Lower leg skin (tissue), 4 donors: ENCODE measurements around the gene FYTTD1. TPM values are rescaled to one million over a fixed set of nuclear protein-coding genes. Genes with fewer than 3 reads are reported as not detected.
"Not testable (repeated sequence)": the region's sequence is repeated elsewhere in the genome, so short reads cannot be mapped to it uniquely, and the experiment has no call there.

Source experiments
- DNase-seq, 2 donors: peaks; one replicate each; pipeline ENCODE4 v3.0.0-alpha.2; 2019; ENCODE audit warnings: low spot score in 2 of 2
- H3K4me3 ChIP-seq: fragments of 200-600 bp; sonication (generic); 2 replicates; pipeline ENCODE4 v1.5.1; 2017; ENCODE audit warnings: mild to moderate bottlenecking, low read depth; ENCODE audit not compliant: poor library complexity, severe bottlenecking
- POLR2A ChIP-seq, 2 donors: fragments of 450-650 bp; IDR thresholded peaks; one replicate each; pipeline ENCODE4 v1.6.1; 2016 to 2017; ENCODE audit warnings: antibody characterized with exemption in 2 of 2, mild to moderate bottlenecking in 1 of 2, moderate library complexity in 1 of 2
- WGBS, 2 donors: methylation state at CpG; one replicate each; pipeline ENCODE4 v1.1.5; 2018; 5-methylcytosine and 5-hydroxymethylcytosine counted together
- intact Hi-C: fragments of 100-400 bp; cut with DNase I; formaldehyde crosslinking; loops from one replicate; pipeline ENCODE4 v1.15.0; 2023; ENCODE audit warnings: low total_unique reads
- total RNA-seq, 4 donors: library from RNA; depleted of rRNA; stranded (reverse); fragments of >200 nt; gene quantifications; one replicate each; pipeline ENCODE4 v1.1.0, GENCODE V29; 2016
- TF ChIP-seq, protein P1 (sequence below), 3 donors: fragments of 450-650 bp; IDR thresholded peaks; one replicate each; pipeline ENCODE4 v1.5.1; 2016; ENCODE audit warnings: antibody characterized with exemption in 3 of 3, mild to moderate bottlenecking in 3 of 3, moderate library complexity in 2 of 3

FYTTD1 gene
- total RNA-seq, 4 donors from 2014 or later = 44.6 to 65.1 (median 54.3) TPM

DNA sequence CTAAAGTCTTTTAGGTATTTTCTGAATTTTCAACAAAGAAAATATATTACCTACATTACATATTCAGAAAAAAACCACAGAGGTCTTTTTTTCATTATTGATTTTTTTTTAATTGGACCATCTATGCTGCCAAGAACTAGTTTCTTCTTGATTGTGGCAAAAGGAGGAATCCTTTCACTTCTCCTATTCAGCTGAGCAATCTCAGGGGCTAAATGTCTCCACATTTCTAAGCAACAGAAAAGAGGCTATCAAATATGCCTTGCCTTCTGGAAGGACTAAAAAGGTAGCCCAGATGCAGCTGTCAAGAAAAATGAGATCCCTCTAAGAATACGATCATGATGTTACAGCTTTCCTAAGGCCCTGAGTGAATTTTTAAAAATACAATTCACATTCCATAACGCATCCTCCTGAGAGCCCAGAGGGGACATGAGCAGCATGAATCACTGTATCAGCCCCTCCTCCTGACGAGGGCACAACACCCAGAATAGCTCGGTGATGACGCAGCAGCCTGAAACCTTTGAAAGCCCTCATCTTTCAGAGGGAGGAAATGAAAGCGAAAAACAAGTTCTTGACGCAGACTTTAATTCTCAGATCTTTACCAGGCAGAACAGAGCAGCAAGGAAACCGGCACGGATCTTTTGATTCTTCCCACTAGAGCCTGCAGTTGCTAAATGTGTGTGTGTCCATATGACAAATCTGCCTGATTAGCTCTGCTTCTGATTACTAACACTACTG is 37.5 kb upstream of the FYTTD1 start:
- intact Hi-C loops = no loop called here
- 0 to 1% methylated on average over 9 of the region's 9 CpGs for WGBS, 2 donors
- DNase-seq = peak; percentile 86 to 96
- no peak for TF ChIP-seq POLR2A (IDR thresholded peaks at IDR 0.05)
- TF ChIP-seq, protein P1, sequence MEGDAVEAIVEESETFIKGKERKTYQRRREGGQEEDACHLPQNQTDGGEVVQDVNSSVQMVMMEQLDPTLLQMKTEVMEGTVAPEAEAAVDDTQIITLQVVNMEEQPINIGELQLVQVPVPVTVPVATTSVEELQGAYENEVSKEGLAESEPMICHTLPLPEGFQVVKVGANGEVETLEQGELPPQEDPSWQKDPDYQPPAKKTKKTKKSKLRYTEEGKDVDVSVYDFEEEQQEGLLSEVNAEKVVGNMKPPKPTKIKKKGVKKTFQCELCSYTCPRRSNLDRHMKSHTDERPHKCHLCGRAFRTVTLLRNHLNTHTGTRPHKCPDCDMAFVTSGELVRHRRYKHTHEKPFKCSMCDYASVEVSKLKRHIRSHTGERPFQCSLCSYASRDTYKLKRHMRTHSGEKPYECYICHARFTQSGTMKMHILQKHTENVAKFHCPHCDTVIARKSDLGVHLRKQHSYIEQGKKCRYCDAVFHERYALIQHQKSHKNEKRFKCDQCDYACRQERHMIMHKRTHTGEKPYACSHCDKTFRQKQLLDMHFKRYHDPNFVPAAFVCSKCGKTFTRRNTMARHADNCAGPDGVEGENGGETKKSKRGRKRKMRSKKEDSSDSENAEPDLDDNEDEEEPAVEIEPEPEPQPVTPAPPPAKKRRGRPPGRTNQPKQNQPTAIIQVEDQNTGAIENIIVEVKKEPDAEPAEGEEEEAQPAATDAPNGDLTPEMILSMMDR (IDR thresholded peaks at IDR 0.05) = no peak
- no peak overlapping the region for H3K4me3 ChIP-seq

DNA sequence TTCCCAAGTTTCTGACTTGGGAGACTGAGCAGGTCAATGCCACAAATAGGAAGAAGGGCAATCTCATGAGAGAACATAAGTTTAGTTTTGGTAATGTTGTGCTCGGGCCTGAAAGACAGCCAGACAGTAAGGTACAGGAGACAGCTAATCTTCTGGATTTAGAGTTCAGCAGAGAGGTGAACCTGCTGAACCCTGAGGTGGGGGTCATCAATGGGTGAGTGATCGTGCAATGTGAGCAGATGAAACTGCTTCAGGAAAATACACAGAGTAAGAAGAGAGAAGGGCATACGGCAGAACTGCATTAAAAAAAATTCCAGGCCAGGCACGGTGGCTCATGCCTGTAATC is 36.2 kb upstream of the FYTTD1 start:
- TF ChIP-seq POLR2A (IDR thresholded peaks at IDR 0.05) = no peak
- TF ChIP-seq, protein P1 (IDR thresholded peaks at IDR 0.05) = no peak
- intact Hi-C loops = no loop called here
- WGBS, 2 donors = 84 to 87% methylated on average over 4 of the region's 4 CpGs
- DNase-seq = no peak
- H3K4me3 ChIP-seq = no peak overlapping the region

DNA sequence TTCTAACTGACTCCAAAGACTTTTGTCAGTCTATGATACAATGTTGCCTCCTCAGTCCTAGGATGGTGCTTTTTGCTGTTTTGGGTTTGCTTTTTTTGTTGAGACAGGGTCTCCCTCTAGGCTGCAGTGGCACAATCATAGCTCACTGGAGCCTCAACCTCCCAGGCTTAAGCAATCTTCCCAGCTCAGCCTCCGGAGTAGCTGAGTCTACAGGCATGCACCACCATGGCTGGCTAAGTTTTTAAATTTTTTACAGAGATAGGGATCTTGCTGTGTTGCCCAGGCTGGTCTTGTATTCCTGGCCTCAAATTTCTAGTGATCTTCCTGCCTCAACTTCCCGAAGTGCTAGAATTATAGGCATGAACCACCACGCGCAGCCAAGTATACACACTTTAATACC is 35.4 kb upstream of the FYTTD1 start:
- TF ChIP-seq, protein P1 (IDR thresholded peaks at IDR 0.05) = no peak
- no peak for TF ChIP-seq POLR2A (IDR thresholded peaks at IDR 0.05)
- 96 to 99% methylated on average over 4 of the region's 4 CpGs for WGBS, 2 donors
- no peak overlapping the region for H3K4me3 ChIP-seq
- no peak for DNase-seq
- intact Hi-C loops = no loop called here

DNA sequence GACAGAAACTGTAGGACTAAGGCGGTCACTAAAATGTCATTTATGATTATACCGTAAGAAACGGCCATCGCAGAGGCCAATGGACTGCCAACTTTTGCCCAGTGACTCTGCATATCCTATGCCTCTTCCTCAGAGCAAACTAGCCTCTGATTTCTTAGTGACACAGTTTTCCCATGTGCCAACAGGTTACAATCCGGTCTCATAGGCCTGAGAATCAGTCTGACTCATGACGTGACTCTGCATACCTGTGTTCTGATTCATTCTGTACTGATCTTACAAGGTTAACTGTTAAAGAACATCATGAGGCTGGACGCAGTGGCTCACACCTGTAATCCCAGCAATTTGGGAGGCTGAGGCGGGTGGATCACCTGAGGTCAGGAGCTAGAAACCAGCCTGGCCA is 30.8 kb upstream of the FYTTD1 start:
- H3K4me3 ChIP-seq = no peak overlapping the region
- DNase-seq = no peak
- TF ChIP-seq, protein P1 (IDR thresholded peaks at IDR 0.05) = no peak
- TF ChIP-seq POLR2A (IDR thresholded peaks at IDR 0.05) = no peak
- intact Hi-C loops = no loop called here
- 75 to 80% methylated on average over 8 of the region's 8 CpGs for WGBS, 2 donors

DNA sequence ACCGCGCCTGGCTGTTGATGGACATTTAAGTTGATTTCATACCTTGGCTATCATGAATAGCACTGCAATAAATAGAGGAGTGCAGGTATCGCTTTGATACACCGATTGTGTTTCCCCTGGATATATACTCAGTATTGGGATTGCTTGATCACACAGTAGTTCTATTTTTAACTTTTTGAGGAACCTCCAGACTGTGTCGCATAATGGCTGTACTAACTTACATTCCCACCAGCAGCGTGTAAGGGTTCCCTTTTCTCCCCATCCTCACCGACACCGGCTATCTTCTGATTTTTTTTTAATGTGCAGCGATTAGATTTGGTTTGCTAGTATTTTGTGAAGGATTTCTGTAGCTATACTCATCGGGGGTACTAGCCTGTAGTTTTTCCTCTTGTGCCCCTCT is 29.0 kb upstream of the FYTTD1 start:
- TF ChIP-seq POLR2A (IDR thresholded peaks at IDR 0.05) = no peak
- TF ChIP-seq, protein P1 (IDR thresholded peaks at IDR 0.05) = no peak
- WGBS, 2 donors = 94 to 96% methylated on average over 10 of the region's 10 CpGs
- intact Hi-C loops = no loop called here
- no peak for DNase-seq
- no peak overlapping the region for H3K4me3 ChIP-seq

DNA sequence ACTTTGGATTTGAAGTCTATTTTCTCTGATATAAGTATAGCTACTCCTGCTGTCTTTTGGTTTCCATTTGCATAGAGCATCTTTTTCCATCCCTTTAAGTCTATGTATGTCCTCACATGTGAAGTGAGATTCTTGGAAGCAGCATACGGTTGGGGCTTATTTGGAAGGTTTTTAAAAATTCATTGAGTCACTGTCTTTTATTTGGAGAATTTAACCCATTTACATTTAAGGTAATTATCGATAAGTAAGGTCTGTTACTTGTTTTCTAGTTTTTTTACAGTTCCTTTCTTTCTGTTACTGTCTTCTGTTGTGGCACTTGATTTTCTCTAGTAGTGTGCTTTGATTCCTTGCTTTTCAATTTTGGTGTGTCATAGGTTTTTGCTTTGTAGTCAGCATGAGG is 26.9 kb upstream of the FYTTD1 start:
- intact Hi-C loops = no loop called here
- no peak overlapping the region for H3K4me3 ChIP-seq
- DNase-seq = no peak
- TF ChIP-seq, protein P1 (IDR thresholded peaks at IDR 0.05) = no peak
- TF ChIP-seq POLR2A (IDR thresholded peaks at IDR 0.05) = no peak
- WGBS, 2 donors = 97% methylated on average over 2 of the region's 2 CpGs

DNA sequence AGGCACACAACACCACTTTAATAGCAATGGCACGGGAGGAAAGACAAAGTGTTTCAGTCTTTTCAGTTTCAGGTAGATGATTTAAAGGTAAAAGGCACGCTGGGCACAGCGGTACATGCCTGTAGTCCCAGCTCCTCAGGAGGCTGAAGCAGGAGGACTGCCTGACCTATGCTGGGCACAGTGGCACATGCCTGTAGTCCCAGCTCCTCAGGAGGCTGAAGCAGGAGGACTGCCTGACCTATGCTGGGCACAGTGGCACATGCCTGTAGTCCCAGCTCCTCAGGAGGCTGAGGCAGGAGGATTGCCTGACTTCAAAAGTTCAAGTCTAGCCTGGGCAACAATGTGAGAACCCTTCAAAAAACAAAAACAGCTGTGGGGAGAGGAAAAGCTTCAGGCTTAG is 21.8 kb upstream of the FYTTD1 start:
- H3K4me3 ChIP-seq, DNase-seq, intact Hi-C loops: not testable (repeated sequence)
- 86 to 91% methylated on average over 3 of the region's 3 CpGs for WGBS, 2 donors
